SH-SY5Y (cell line): ENCODE data around the gene MBD2.

Experiments
- GATA2 ChIP-seq: IDR thresholded peaks from 2 replicates; pipeline ENCODE4 v1.6.1; 2011; ENCODE audit warnings: mild to moderate bottlenecking, low read depth, low read length
- GATA3 ChIP-seq: IDR thresholded peaks from 2 replicates; pipeline ENCODE4 v1.6.1; 2011; ENCODE audit warnings: low read depth, mild to moderate bottlenecking, low read length, moderate library complexity

DNA sequence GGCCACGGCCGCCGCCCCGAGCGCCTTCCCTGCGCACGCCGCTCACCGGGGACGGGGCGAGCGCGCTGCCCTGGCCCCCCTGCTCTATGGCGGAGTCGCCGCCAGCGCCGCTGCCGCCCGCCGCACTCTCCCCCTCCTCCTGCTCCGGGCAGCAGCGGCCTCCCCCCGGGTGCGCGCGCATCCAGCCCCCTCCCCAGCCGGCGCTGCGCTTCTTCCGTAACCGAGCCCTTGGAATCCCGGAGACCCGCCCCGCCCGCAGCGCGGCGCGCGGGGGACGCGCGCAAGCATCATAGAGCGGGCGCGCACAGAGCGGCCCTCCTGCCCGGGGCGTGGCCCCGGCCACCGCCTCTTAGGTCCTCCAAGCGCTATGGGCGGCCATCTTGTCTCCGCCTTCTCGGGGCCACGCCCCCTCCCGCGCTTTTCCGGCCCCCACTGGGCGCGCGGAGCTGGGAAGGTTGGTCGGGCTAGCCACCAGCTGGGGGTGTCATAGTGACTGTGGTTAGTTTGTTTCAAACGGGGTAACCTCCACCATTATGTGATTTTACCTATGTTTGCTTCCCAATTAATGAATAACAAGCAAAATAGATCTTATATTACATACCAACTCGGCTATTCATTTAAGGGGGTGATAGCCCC is at the start of gene MBD2:
- TF ChIP-seq GATA3 (no peak), GATA2 (no peak; the same call in 1 of the 2 replicates)
